ENCODE measurements around the gene RPAIN. TPM values are rescaled to one million over a fixed set of nuclear protein-coding genes. Genes with fewer than 3 reads are reported as not detected.

Gene RPAIN
- total and polyA plus RNA-seq, 2 donors (not counting 3 experiments of a cell fraction or from before 2014, with no cell fraction given) = 39.3 to 55.9 TPM

- dilution Hi-C loops (cut with MboI; ENCODE audit: extremely low pct_ligation_motif_present, low sequenced_read_pairs) (no loop called here), intact Hi-C loops (cut with micrococcal nuclease) (loop anchor here (5.0 kb wide), 2 partner anchors 135 to 170 kb away; partner anchors contain the start of gene RABEP1)
- Histone ChIP-seq H4K20me1 (replicated peaks; ENCODE audit: control insufficient read depth, extremely low read depth, insufficient read depth, low read length) (no peaks in the 10 kb centered on the region), H3K4me2 (ENCODE audit: insufficient read depth, low read length) (no peak overlapping the region), H3K79me2 (ENCODE audit: control insufficient read depth, insufficient read depth, low read length) (peaks cover 67% of the 10 kb centered on the region), H3K9me1 (replicated peaks; ENCODE audit: control insufficient read depth, extremely low read depth, insufficient read depth, low read length) (no peaks in the 10 kb centered on the region), H2AFZ (ENCODE audit: low read depth, low read length) (no peak overlapping the region), H3K27ac (ENCODE audit: insufficient read depth, low read depth, low read length) (no peak overlapping the region), H3K4me3 (replicated peaks in 1 of 3; ENCODE audit: insufficient read depth in 1 of 3, low read depth in 1 of 3, low read length in 3 of 3) (no peak overlapping the region), H3K4me1 (ENCODE audit: control insufficient read depth, extremely low read depth, insufficient read depth, low read length) (peaks cover 22% of the 10 kb centered on the region), H3K9ac (replicated peaks; ENCODE audit: extremely low read depth, insufficient read depth, low read length) (no peak overlapping the region), H3K27me3 (ENCODE audit: control insufficient read depth in 2 of 2, insufficient read depth in 2 of 2, low read length in 2 of 2) (no peaks in the 10 kb centered on the region), H3K36me3 (ENCODE audit: control insufficient read depth in 2 of 2, extremely low read depth in 1 of 2, insufficient read depth in 2 of 2, low read length in 2 of 2) (peaks cover 5 to 7% of the 10 kb centered on the region in 2 experiments), H3K9me3 (replicated peaks; ENCODE audit: control insufficient read depth, insufficient read depth, low read length) (no peaks in the 10 kb centered on the region)
- ChIA-PET POLR2A (no interaction called here), CTCF (interaction anchor here (0.7 to 0.9 kb wide), 2 partner anchors 16 to 22 kb away, joined by 3 read pairs; partner anchors contain the start of gene C1QBP)
- no peak for DNase-seq (ENCODE audit: low read depth, low spot score)
- TF ChIP-seq JUN (IDR thresholded peaks at IDR 0.05; ENCODE audit: borderline replicate concordance, insufficient read depth, insufficient read length, low read depth) = no peak
- TF ChIP-seq EZH2 (IDR thresholded peaks at IDR 0.05; ENCODE audit: borderline replicate concordance, low read depth, low read length, severe bottlenecking) = no peak
- TF ChIP-seq, protein P1, sequence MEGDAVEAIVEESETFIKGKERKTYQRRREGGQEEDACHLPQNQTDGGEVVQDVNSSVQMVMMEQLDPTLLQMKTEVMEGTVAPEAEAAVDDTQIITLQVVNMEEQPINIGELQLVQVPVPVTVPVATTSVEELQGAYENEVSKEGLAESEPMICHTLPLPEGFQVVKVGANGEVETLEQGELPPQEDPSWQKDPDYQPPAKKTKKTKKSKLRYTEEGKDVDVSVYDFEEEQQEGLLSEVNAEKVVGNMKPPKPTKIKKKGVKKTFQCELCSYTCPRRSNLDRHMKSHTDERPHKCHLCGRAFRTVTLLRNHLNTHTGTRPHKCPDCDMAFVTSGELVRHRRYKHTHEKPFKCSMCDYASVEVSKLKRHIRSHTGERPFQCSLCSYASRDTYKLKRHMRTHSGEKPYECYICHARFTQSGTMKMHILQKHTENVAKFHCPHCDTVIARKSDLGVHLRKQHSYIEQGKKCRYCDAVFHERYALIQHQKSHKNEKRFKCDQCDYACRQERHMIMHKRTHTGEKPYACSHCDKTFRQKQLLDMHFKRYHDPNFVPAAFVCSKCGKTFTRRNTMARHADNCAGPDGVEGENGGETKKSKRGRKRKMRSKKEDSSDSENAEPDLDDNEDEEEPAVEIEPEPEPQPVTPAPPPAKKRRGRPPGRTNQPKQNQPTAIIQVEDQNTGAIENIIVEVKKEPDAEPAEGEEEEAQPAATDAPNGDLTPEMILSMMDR (IDR thresholded peaks at IDR 0.05; ENCODE audit: extremely low read depth in 1 of 2, insufficient read depth in 1 of 2, low read depth in 1 of 2, low read length in 2 of 2) = no peak
- no peak for TF ChIP-seq MYC (IDR thresholded peaks at IDR 0.05; ENCODE audit: low read depth, low read length)
- no peak for TF ChIP-seq POLR2A (IDR thresholded peaks at IDR 0.05; ENCODE audit: low read depth, low read length)
- TF ChIP-seq FOS (IDR thresholded peaks at IDR 0.05; ENCODE audit: borderline replicate concordance, insufficient read depth, low read length) = no peak
- TF ChIP-seq, protein P2, sequence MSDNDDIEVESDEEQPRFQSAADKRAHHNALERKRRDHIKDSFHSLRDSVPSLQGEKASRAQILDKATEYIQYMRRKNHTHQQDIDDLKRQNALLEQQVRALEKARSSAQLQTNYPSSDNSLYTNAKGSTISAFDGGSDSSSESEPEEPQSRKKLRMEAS (IDR thresholded peaks at IDR 0.05; ENCODE audit: insufficient read depth, insufficient read length) = no peak
- no peak for TF ChIP-seq POLR2AphosphoS5 (IDR thresholded peaks at IDR 0.05; ENCODE audit: insufficient read depth, low read depth, low read length)
- no peak for TF ChIP-seq GATA2 (IDR thresholded peaks at IDR 0.05; ENCODE audit: insufficient read depth, insufficient read length, low read depth, low read length)
- no peak for FAIRE-seq
- BruUV-seq (replicated peaks) = no TSS peak
Measured at GRCh38 chr17:5416901-5417300, 3.1 kb upstream of the RPAIN start.
